GM12801 (cell line): ENCODE data around the gene WEE2.

Experiments used
- TF ChIP-seq, protein P1 (sequence below): IDR thresholded peaks from one replicate; pipeline ENCODE4 v1.5.1; 2011; ENCODE audit warnings: control low read depth; ENCODE audit not compliant: insufficient read length; ENCODE audit errors: extremely low read depth

The WEE2 gene

DNA sequence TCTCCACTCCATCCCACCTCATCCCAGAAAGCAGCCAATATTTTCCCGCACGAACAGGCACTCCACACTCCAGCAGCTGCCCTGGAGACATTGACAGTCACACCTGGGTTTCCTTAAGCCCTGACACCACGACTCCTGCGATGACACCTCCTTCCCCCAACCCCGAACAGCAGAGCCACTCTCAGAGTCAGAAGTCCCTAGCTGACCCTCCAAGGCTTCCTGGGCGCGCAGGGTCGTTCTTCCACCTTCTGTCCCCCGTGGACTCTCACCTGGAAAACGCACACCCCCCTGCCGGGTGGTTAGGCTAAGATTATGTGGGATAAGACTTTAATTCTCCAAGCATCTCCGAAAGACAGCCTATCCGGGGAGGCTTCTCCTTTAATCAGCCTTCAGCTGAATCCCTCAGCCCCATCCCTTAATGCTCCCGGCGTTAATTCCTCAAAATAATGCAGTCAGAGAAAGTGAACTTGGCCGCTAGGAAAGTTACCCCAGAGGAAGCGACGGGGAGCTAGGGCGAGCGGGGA lies 7.2 kb upstream of the WEE2 start:
- TF ChIP-seq, protein P1, sequence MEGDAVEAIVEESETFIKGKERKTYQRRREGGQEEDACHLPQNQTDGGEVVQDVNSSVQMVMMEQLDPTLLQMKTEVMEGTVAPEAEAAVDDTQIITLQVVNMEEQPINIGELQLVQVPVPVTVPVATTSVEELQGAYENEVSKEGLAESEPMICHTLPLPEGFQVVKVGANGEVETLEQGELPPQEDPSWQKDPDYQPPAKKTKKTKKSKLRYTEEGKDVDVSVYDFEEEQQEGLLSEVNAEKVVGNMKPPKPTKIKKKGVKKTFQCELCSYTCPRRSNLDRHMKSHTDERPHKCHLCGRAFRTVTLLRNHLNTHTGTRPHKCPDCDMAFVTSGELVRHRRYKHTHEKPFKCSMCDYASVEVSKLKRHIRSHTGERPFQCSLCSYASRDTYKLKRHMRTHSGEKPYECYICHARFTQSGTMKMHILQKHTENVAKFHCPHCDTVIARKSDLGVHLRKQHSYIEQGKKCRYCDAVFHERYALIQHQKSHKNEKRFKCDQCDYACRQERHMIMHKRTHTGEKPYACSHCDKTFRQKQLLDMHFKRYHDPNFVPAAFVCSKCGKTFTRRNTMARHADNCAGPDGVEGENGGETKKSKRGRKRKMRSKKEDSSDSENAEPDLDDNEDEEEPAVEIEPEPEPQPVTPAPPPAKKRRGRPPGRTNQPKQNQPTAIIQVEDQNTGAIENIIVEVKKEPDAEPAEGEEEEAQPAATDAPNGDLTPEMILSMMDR = no peak

DNA sequence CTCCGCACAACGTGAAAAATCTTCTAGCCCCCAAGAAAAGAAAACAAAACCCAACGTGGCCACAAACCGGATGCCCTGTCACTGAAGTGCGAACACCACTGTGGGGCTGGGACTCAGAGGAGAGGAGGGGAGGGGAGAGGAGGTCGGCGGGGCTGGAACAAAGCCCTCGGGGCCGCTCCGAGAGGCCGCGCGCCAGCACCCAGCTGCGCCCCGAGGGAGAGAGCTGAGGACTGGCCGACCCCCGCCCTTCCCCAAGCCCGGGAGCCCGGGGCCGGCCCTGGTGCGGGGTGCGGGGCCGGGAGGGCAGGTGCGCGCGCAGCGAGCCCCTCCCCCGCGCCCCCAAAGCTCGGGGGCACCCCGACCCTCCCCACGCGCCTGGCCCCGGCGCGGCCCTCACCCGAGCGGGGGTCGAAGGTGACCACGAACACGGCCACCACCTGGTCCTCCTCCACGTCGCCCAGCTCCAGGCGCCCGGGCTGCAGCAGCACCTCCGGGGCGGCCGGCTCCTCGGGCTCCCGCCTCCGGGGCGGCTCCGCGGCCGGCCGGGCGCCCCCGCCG lies 6.6 kb upstream of the WEE2 start:
- TF ChIP-seq, protein P1 = no peak

DNA sequence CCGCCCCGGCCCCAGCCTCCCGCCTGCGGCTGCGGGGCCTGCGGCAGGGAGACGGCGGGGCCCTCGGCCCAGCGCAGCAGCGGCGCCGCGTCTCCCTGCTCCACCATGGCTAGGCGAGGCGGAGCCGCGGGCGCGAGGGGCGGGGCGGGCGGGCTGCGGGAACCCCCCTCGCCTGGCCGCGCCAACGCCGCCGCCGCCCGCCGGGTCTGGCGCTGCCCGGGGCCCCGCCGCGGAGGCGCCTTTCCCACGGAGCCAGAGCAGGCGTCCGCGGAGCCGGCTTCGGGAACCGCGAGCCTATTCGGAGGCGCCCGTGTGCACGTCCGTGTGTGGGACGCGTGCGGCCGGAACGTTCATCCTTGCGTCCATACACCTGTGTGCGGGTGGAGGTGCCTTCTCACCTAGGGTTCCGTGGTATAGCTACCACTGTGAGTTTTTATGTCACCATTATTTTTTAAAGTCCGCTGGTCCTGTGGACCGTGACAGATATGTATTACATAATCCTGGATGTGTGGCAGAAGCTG lies 6.0 kb upstream of the WEE2 start, which contains the start of gene DENND11:
Gene DENND11, minus strand, starts transcription at position 120 of the 521 bp plus-strand sequence. Its CDS starts 13 bp downstream, at position 107.
- TF ChIP-seq, protein P1 = no peak

DNA sequence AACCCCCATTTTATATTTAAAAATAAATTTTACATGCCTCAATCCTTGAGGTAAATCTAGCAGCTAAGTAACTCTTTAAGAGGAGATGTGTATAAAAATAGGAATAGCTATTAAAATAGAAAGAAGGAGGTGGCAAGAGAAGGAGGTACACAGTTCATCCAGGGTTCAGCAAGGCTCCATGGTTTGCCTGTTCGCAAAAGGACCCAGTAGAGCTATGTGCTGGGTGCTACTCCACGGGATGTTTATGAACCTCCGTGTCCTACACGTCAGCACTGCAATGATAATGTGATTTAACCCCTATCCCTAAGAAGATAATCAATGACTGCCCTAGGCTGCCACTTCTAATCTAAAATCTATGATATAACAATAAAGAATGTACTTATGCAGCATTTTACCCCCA lies 5.3 kb upstream of the WEE2 start:
- TF ChIP-seq, protein P1 = no peak

DNA sequence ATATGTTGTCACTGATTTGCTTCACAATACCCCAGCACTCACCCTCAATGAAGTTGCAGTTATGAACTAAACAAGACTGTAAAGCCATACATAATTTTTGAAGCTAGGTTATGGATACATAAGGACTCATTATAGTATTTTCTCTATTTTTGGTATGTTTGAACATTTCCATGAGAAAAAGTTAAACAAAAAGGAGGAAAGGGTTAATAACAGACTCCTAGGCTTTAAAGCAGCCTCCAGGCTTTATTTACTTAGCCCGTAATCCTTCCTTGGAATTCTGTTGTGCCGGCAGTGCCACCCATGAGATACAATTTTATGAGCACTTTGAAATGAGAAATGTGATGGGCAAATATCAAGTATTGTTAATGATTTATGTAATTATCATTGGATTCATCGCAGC lies 4.0 kb upstream of the WEE2 start:
- TF ChIP-seq, protein P1 = no peak

DNA sequence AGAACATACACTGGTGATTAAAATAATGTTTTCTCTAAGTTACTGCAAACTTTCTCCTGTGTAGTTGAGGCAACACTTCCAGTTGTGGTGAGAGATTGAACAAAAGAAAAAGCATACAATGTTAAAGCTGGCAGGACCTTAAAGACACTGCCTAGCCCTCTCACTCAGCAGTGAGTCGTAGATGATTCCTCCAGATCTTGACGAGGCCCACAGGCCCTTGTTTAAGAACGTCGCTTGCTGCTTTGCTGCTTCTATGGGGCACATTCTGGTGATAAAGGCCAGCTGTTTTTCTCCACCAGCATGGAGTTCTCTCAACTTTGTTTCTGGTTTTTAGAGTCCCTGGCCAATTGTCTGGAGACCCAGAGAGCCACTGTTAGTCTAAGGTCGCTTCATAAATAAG lies 3.4 kb upstream of the WEE2 start:
- TF ChIP-seq, protein P1 = no peak

DNA sequence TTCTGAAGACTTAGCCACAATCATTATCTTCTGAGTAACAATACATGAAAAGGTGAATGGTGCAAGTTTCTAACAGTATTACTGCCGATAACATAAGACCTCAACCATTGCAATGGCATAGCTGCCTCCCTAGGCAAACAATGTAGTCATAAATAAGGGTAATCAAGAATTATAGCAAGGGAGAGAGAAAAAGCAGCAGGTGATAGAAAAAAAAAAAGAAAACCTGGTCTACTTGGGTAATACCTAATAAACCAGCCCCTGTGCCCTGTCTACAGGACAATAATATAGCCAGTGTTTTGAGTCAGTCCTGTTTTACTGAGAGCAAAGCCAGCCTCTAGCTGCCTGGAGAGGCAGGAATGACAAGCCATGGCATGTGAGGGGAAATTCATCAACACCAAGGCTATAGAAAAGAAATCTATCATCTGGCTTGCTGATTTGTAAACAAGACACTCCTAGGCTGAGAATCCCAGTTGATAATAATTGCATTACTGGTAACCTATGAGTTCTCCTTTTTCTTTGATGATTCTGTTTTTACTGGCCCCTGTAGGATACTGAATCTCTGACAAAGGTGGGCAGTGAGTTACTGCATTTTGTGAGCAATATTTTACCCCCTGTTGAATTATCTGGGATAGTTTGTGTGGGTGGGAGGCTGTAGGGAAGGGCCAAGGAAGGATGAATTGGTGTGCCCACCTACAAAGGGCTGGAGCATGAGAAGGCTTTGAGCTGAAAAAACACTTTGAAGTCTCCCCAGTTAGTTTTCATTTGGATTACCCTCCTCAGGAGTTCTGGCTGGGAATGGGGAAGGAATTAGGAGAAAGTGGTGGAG lies 1.7 kb upstream of the WEE2 start:
- TF ChIP-seq, protein P1 = no peak
